HG02884 (cell line): ENCODE results near the gene ACAA2.
"Not testable (repeated sequence)": the region's sequence is repeated elsewhere in the genome, so short reads cannot be mapped to it uniquely, and the experiment has no call there.

Experiments used
- ATAC-seq: cut with Tn5 transposase; IDR thresholded peaks from one replicate; pipeline ENCODE4 v1.9.1; 2021; ENCODE audit warnings: mild to moderate bottlenecking, moderate library complexity; ENCODE audit not compliant: unreplicated experiment

The ACAA2 gene

GRCh38 chr18:49845629-49846360, 32.5 kb upstream of the ACAA2 start:
- ATAC-seq = no peak

GRCh38 chr18:49844903-49845302, 31.6 kb upstream of the ACAA2 start:
- ATAC-seq = no peak

- no peak for ATAC-seq
Observed at GRCh38 chr18:49843778-49844625, 30.7 kb upstream of the ACAA2 start.

- no peak for ATAC-seq
Observed at GRCh38 chr18:49843131-49843530, 29.8 kb upstream of the ACAA2 start.

GRCh38 chr18:49842656-49843055, 29.3 kb upstream of the ACAA2 start:
- ATAC-seq = no peak

- no peak for ATAC-seq
Observed at GRCh38 chr18:49841236-49842217, 28.2 kb upstream of the ACAA2 start.

- ATAC-seq = no peak
Observed at GRCh38 chr18:49839012-49839411, 25.7 kb upstream of the ACAA2 start.

- no peak for ATAC-seq
Observed at GRCh38 chr18:49838381-49838780, 25.0 kb upstream of the ACAA2 start.

GRCh38 chr18:49837889-49838288, 24.6 kb upstream of the ACAA2 start:
- ATAC-seq = no peak

- not testable (repeated sequence) for ATAC-seq
Observed at GRCh38 chr18:49837316-49837835, 24.0 kb upstream of the ACAA2 start.

GRCh38 chr18:49835405-49835804, 22.1 kb upstream of the ACAA2 start:
- ATAC-seq = no peak

- ATAC-seq = no peak
Observed at GRCh38 chr18:49834258-49834657, 20.9 kb upstream of the ACAA2 start.

GRCh38 chr18:49833814-49834213, 20.5 kb upstream of the ACAA2 start:
- ATAC-seq = no peak

- ATAC-seq = no peak
Observed at GRCh38 chr18:49832221-49832647, 18.9 kb upstream of the ACAA2 start.

GRCh38 chr18:49827996-49828395, 14.7 kb upstream of the ACAA2 start:
- no peak for ATAC-seq

- ATAC-seq = peak; percentile 55
Observed at GRCh38 chr18:49819823-49820671, 6.7 kb upstream of the ACAA2 start.

- no peak for ATAC-seq
Observed at GRCh38 chr18:49819071-49819662, 5.8 kb upstream of the ACAA2 start.

GRCh38 chr18:49817947-49818346, 4.6 kb upstream of the ACAA2 start:
- ATAC-seq = no peak

- no peak for ATAC-seq
Observed at GRCh38 chr18:49815927-49816326, 2.6 kb upstream of the ACAA2 start.

- peak; percentile 32 for ATAC-seq
Observed at GRCh38 chr18:49814147-49814499, 790 bp upstream of the ACAA2 start.
